ENCODE measurements around the gene PTPN14.

DNA sequence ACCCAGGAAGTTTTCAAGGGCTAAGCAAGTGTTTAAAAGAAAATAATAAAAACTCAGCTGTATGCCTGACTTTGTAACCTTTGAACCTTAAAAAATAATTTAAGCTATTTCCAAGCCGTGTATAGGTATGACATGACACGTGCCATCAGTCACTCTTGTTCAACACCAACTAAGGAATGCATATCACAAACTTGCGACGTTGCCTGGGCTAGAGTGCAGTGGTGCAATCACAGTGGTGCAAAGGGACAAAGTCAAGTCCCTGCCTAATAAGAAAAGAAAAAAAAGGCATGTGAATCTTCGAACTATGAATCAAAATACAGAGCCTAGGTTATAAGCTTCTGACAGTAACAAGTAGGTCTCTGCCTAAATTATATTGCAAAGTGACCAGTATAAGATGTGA is 191.3 kb downstream of the PTPN14 start:
- TF ChIP-seq ZNF529 (tag by site-specific recombination; IDR thresholded peaks at IDR 0.05; ENCODE audit: insufficient replicate concordance) (no peak), ZNF677 (tag by site-specific recombination; IDR thresholded peaks at IDR 0.05) (no peak), HOXC10 (CRISPR knock-in tag; IDR thresholded peaks at IDR 0.05) (no peak), ZNF768 (tag by site-specific recombination; IDR thresholded peaks at IDR 0.05) (no peak), ZNF354C (tag by site-specific recombination; IDR thresholded peaks at IDR 0.05; ENCODE audit: borderline replicate concordance, low read depth) (no peak), ZNF184 (tag by site-specific recombination; IDR thresholded peaks at IDR 0.05) (no peak), ZNF585B (tag by site-specific recombination; IDR thresholded peaks at IDR 0.05) (no peak)
- TF ChIP-seq, protein P1, sequence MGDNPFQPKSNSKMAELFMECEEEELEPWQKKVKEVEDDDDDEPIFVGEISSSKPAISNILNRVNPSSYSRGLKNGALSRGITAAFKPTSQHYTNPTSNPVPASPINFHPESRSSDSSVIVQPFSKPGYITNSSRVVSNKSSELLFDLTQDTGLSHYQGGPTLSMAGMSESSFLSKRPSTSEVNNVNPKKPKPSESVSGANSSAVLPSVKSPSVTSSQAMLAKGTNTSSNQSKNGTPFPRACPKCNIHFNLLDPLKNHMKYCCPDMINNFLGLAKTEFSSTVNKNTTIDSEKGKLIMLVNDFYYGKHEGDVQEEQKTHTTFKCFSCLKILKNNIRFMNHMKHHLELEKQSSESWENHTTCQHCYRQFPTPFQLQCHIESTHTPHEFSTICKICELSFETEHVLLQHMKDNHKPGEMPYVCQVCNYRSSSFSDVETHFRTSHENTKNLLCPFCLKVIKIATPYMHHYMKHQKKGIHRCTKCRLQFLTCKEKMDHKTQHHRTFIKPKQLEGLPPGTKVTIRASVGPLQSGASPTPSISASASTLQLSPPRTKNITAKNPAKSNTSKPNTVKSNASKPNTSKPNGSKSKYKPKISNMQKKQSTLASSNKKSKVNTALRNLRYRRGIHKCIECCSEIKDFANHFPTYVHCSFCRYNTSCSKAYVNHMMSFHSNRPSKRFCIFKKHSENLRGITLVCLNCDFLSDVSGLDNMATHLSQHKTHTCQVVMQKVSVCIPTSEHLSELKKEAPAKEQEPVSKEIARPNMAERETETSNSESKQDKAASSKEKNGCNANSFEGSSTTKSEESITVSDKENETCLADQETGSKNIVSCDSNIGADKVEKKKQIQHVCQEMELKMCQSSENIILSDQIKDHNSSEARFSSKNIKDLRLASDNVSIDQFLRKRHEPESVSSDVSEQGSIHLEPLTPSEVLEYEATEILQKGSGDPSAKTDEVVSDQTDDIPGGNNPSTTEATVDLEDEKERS (tag by site-specific recombination; IDR thresholded peaks at IDR 0.05): no peak
- TF ChIP-seq, protein P2, sequence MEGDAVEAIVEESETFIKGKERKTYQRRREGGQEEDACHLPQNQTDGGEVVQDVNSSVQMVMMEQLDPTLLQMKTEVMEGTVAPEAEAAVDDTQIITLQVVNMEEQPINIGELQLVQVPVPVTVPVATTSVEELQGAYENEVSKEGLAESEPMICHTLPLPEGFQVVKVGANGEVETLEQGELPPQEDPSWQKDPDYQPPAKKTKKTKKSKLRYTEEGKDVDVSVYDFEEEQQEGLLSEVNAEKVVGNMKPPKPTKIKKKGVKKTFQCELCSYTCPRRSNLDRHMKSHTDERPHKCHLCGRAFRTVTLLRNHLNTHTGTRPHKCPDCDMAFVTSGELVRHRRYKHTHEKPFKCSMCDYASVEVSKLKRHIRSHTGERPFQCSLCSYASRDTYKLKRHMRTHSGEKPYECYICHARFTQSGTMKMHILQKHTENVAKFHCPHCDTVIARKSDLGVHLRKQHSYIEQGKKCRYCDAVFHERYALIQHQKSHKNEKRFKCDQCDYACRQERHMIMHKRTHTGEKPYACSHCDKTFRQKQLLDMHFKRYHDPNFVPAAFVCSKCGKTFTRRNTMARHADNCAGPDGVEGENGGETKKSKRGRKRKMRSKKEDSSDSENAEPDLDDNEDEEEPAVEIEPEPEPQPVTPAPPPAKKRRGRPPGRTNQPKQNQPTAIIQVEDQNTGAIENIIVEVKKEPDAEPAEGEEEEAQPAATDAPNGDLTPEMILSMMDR (tag by site-specific recombination; IDR thresholded peaks at IDR 0.05): no peak

Measured in HEK293 (cell line).